ENCODE data around the gene BEND7.
"Not testable (repeated sequence)": the region's sequence is repeated elsewhere in the genome, so short reads cannot be mapped to it uniquely, and the experiment has no call there.

Gene BEND7, protein sequence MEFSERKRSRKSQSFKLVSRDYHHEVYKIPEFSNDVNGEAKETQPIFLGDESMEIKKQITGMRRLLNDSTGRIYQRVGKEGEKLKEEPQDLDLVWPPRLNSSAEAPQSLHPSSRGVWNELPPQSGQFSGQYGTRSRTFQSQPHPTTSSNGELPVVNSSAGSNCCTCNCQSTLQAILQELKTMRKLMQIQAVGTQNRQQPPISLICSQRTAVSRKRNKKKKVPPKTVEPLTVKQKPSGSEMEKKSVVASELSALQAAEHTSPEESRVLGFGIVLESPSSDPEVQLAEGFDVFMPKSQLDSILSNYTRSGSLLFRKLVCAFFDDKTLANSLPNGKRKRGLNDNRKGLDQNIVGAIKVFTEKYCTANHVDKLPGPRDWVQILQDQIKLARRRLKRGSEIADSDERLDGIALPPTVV

DNA sequence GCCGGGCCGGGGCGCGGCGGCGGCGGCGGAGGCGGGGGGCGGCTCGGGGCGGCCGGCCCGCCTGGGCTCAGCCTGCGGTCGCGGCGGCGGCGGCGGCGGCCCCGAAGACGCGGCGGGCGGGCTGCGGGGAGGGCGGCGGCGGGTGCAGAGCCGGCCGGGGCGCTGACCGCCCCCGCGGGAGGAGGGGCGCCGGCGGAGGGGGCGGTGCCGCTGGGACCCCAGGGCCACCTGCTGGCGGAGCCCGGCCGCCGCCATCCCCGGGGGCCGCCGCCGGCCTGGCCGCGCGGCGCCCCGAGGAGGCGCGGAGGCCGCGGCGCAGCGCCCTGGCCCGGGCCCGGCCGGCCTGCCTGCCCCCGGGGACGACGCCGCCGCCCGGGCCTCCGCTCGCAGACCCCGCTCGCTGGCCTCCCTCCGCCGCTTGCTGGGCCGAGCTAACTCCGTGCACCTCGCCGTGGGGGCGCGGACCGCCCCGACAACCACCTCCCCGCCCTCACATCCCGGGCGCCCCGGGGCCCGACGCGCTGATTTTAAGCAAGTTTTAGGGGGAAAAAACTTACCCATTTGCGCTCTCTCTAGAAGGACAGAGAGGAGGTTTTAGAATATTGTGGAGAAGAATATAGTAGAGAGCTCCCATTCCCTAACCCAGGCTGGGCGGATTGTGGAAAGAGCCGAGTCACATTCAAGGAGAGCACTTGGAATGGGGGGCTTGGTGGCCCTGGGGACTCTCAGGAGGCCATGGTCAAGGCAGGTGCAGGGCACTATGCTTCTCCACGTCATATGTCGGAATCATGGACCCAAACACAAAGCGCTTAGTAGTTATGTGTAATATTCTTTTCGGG lies at the start of gene BEND7:
Gene BEND7, minus strand, starts transcription at position 140 of the 839 bp plus-strand sequence. CDS start 481 bp downstream, outside the sequence.
- DNase-seq: no peak

DNA sequence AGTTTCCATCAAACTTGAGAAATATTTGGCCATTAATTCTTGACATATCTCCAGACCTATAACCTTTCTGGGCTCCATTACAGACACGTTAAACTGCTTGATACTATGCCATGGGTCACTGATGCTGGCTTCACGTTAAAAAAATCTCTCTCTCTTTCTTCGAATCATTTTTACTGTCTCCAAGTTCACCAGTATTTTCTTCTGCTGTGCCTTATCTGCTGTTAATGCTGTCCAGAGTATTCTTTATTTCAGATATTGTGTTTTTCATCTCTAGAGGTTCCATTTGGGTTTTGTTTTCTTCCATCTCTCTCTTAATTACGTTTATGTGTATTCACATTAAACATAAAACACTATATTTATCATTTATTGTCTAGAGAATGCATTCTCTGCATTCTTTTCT lies 45.1 kb upstream of the BEND7 start:
- DNase-seq: no peak

DNA sequence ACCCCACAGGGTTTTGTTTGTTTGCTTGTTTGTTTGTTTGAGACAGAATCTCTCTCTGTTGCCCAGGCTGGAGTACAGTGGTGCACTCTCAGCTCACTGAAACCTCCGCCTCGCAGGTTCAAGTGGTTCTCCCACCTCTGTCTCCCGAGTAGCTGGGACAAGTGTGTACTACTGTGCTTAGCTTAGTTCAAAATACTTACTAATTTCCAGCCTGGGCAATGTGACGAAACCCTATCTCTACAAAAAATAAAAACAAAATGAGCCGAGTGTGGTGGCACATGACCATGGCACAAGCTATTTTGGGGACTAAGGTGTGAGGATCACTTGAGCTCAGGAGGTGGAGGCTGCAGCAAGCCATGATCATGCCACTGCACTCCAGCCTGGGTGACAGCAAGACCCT lies 42.7 kb upstream of the BEND7 start:
- DNase-seq: no peak

DNA sequence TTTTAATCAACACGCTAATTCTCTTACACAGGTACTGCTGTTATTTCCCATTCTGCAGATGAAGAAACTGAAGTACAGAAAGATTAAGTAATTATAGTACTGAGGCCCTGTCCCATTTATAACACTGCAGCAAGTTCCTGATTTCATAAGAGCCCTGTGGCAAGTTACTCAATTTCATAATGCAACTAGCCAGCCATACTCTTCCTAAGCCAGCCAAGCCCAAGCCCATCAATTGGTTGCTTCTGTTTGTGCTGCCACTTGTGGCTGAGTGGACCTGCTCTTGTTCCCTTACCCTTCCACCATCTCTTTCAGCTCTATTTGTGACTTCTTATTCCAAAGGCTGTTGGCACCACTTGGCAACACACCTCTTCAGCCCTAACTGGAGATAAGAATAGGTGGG lies 38.2 kb upstream of the BEND7 start:
- no peak for DNase-seq

DNA sequence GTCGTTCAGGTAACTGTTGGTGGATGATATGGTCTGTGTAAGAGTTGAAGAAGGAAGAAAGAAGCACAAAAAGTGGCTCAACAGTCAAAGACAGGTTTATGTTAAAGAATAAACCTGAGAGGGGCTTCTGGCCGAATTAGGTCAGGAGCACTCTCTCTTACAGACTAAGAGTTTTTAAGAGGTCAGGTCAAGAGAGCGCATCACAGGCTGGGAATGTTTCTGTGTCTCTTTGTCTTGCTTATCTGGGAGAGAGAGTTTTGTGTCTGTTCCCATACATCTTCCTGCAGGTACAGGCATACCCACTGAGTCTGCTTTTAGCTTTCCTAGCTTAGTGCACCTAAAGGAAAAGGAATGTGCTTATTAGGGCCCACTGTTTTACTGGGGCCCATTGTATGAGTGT lies 35.8 kb upstream of the BEND7 start:
- DNase-seq: no peak

DNA sequence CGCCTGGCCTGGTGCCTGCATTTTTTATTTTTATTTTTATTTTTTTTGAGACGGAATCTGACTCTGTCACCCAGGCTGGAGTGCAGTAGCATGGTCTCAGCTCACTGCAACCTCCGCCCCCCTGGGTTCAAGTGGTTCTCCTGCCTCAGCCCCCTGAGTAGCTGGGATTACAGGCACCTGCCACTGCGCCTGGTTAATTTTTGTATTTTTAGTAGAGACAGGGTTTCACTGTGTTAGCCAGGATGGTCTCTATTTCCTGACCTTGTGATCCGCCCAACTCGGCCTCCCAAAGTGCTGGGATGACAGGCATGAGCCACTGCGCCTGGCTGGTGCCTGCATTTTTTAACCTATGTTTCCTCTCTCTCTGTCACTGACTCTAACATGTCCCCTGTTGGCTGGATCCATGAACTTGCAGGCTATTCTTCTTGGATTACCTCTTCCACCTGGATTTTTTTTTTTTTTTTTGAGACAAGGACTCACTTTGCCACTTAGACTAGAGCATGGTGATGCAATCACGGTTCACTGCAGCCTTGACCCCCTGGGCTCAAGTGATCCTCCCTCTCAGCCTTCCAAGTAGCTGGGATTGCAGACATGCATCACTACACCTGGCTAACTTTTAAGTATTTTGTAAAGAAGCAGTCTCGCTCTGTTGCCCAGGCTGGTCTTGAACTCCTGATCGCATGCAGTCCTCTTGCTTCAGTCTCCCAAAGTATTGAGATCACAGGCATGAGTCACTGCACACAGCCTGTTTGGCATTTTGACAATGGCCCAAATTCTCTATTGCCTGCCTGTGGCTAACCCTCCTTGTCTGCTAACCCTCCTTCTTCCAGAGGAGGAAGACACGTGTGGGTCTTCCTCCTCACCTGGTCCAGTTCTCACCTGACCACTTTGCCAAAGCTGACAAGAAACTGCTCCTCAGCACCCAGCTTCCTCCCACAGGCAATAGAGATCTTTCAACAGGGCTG lies 34.9 kb upstream of the BEND7 start:
- no peak for DNase-seq

DNA sequence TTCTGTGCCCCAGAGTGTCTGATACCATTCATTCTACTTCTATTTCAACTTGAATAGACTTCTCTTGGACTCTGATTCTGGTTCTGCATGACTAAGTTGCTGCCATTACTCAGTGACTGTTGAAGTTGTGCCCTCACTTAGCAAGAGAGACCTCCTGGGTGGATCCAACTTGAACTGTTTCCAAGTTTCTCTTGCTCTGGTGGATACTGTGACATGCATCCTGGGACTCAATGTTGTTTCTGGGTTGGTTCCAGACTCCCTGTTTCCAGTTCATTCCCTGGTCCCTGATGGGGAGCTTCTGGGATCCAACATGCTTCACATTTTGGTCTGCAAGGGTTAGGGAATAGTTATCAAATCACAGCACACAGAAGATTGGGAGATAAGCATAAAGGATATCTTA lies 31.8 kb upstream of the BEND7 start:
- DNase-seq: no peak

DNA sequence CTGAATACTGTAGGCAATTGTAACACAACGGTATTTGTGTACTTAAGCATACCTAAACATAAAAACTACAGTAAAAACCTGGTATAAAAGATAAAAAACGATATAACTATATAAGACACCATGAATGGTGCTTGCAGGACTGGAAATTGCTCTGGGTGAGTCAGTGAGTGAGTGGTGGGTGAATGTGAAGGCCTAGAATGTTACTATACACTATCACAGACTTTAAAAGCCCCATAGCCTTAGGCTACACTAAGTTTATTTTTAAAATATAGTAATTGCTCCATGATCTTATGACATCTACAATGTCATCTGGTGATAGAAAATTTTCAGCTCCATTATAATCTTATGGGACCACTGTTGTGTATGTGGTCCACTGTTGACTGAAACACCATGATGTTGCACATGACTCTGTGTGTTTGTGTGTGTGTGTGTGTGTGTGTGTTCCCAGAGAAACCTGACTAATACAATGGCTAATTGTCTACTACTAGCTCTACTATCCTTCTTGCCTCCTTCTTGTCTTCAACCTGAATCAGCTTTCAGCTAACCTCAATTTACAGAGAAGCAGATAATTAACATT lies 30.4 kb upstream of the BEND7 start:
- no peak for DNase-seq

DNA sequence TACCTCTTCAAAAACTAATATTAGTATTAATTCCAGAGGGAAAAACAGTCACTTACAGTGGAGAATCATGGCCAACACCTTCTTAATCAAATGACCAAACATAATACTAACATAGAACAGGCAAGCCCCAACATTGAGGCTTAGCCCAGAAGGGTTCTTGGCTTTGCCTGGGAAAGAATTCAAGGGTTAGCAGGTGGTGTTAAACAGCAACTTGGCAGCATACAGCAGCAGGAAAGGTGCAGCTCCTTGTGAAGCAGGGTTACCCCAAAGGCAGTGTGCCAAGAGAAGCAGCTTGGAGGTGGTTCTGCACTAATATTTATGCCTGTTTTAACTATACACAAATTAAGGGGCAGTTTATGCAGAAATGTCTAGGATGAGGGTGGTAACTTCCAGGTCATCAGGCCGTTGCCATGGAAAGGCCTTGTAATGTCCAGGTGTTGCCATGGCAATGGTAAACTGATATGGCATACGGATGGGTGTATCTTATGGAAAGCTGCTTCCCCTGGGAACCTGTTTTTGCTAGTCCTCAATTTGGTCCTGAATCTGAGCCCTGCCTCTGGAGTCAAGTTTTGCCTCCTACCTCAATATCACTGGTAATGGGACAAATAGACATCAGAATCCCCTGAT lies 27.2 kb upstream of the BEND7 start:
- no peak for DNase-seq

DNA sequence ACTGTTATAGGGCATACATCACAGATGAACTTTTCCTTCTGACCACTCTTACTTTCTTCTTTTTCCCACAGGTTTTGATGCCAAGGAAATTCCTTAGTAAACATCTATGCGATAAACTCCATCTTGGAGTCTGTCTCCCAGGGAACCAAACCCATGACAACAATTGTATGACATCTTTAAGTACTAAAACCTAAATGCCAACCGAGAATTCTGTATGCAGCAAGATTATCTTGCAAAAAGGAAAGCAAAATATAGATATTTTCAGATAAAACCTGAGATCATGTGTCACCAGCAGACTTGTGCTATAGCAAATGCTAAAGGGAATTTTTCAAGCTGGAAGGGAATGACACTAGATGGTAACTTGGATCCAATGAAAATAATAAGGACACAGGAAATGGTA lies 22.0 kb upstream of the BEND7 start:
- DNase-seq: no peak

DNA sequence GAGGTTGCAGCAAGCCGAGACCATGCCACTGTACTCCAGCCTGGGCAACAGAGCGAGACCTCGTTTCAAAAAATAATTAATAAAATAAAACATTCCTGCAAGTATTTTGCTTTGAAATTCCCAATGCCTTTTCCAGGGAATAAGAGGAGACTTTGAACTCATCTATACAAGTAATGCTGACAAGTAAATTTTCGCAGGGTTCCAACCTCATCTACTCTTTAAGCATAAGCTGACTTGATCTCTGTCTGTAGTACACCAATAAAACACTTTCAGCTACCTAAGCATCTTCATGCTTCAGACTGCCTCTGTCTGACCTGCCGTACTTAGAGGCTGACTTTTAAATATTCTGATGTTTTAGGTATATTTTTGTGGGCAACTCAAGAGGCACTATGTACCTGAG lies 13.7 kb upstream of the BEND7 start:
- no peak for DNase-seq

DNA sequence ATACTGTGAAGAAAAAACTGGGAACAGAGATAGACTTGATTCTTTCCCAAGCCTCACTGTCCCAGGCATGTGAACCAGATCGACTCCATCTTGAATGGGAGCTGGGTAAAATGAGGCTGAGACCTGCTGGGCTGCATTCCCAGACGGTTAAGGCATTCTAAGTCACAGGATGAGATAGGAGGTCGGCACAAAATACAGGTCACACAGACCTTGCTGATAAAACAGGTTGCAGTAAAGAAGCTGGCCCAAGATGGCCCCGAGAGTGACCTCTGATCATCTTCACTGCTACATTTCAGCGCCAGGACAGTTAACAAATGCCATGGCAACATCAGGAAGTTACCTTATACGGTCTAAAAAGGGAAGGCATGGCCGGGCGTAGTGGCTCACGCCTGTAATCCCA lies 9.2 kb upstream of the BEND7 start:
- DNase-seq: not testable (repeated sequence)

DNA sequence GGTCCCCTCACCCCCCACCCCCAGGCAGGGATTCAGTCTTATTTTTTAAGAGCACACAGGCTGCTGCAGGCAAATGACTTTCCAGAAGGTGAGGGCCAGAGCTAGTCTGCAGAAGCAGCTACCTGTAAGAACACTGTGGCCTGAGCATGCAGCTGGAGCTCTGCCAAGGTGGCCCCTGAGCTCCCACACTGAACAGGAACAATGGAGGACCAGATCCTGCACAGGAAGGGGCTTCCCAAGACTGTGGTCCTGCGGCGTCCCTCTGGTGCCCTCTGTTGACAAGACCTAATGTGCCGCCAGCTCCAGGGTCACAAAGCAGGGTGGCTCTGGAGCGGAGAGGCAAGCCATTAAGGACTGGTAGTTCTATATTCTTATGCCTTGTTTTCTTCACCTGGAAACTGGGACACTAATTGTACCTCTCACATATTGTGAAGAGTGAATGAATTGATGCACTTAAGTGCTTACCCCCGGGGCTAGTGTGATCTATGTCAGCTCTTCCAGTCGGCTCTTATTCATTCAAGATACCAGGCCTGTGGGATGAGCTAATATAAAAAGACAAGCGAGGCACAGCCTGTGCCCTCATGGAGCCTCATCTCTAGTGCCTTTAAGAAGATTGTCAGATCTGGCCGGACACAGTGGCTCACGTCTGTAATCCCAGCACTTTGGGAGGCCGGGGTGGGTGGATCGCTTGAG lies 8.0 kb upstream of the BEND7 start:
- DNase-seq: no peak

DNA sequence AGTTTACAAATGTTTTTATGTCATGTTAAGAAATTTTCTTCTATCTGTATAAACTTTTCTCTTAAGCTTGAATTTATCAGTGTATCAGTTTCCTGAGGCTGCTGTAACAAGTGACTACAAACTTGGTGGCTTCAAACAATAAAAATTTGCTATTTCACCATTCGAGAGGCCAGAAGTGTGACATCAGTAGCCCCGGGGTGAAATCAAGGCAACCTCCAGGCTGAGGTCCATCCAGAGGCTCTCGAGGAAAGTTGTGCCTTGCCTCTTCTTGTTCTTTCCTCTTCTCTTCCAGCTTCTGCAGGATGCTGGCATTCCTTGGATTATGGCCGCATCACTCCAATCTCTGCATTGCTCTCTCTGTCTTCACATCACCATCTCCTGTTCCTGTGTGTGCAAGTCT lies 6.5 kb upstream of the BEND7 start:
- DNase-seq: no peak

DNA sequence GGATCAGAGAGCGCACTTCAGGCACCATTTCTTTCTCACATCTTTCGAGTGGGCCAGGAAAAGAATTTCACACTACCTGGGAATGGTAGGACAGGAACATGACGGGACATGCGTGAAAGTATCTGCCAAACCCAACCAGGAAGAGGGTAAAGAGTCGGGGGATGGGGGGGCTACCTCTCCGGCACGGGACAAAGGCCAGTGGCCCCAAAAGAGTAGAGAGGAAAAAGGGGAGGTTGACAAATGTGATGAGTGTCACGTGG lies 830 bp upstream of the BEND7 start:
- no peak for DNase-seq

DNA sequence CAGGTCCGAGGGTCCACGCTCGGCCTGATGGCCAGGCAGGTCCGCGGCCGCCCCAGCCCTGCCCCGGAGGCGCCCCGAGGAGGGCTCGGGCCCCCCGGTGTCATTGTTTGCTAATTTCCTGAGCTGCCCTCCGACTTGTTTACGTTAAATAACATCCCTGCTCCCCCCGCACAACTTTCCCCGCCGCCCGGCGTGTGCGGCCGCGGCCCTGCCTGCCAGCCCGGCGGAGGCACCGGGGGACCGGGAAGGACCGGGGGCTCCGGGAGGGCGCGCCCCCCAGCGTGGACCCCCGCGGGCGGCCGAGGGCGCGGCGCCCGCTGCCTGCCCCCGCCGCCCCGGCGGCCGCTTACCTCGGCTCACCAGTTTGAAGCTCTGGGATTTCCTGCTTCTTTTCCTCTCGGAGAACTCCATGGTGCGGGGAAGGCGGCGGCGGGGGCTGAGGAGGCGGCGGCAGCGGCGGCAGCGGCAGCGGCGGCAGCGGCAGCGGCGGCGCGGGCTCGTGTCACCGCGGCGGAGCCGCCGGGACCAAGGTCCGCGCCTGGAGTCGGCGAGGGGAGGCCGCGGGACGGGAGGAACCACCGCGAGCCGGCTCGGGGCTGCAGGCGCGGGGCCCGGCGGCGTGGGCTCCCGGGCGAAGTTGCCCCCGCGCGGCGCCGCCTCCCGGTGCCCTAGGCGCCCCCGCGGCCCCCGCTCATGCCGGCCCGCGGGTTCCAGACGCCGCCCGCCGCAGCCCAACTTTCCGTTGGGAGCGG lies 515 bp downstream of the BEND7 start:
- no peak for DNase-seq

DNA sequence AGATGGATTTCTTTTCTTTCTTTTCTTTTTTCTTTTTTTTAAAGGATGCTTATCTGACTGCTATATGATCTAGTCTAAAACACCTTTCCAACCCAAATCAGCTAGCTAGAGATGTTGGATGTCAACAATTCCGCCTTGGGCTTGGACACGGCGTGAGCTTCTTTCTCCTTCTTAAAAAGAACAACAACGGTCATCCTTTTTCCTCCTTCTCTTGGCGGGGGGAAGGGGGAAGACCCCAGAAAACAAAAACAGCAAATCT lies 1.0 kb downstream of the BEND7 start:
- no peak for DNase-seq

DNA sequence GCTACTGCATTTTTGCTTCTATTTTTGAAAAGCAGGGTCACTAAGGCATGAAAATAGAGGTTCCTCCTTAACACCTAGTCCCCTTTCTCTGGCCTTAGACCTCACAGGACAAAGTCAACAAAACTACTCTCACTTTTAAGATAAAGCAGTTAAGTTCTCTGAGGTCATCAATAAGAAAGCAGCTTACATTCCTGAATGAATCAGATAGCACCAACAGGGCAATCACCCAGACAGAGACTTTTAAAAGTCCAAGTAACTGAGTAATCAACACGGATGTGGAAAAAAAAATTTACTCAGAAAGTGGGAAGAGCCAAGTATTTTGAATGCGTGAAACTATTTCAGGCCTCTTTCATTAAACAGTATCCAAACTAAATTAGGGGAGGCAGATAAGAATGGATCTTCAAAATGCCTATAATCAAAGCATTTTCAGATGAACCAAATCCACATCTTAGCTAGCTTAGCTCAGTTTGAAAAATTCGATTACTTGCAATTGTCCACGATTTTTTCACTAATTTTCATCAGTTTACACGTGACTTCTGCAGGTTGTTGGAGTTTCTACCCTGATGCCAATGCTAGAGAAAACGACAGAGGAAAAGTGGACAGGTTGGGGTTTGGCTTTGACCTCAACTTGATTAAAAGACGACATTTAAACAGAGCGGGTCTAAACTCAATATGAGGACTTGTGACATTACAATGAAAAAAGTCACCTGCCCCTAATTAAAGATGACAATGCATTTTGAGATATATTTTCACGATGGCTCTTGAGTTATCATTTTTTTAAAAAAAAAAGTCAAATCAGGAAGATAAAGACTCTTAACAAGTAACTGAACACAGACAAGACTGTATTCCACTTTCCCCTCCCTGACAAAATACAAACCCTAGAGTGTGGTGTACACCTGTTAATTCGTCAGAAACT lies 1.6 kb downstream of the BEND7 start:
- DNase-seq: no peak

DNA sequence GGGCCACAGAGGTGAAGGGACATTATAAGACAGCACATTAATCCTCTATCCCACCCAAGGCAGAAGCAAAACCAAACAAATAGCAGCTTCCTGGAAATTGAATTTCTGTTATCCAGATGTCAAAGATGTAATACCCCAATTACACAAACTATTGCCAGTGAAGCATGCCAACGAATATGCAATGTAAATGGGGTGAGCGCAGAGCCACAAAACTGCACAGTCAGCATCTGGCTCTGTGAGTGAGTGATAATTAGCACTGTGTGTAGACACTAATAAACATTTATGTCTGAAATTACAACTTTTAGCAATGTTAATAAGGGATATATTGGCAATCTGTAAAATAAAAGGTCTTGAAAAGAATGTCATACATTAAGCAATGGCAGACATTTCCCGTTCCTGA lies 3.2 kb downstream of the BEND7 start:
- no peak for DNase-seq

DNA sequence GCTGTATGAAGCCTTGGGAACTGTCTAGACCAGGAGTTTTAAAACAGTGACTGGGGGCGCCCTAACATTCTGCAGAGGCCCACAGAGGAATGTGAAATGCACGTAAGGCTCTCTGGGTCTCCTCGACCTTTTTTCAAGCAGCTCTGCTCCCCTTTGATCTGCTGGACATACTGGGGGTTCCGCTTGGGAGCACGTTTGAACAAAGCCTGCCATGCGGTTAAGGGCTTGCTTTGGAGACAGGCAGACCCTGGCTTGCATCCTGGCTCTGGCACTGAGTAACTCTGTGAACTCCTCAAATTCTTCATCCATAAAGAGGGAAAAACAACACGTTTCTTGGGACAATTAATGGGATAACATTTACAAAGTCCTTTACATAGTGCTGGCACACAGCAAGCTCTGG lies 7.8 kb downstream of the BEND7 start:
- DNase-seq: no peak

All from activated CD4-positive, alpha-beta T cell treated with anti-CD3 and anti-CD28 coated beads, Interleukin-2, amount 50 U/mL, for 4 hours (primary cell).